VCaP (cell line): ENCODE measurements around the gene MYO15B.
A peak's percentile ranks its signal among the peaks of the same experiment; 100 is the strongest.

Experiments
- H3K27ac ChIP-seq: fragments of 450-650 bp; 2 replicates; pipeline ENCODE4 v1.5.1; 2017
- TF ChIP-seq, protein P1 (sequence below): fragments of 450-650 bp; conservative IDR thresholded peaks from 2 replicates; pipeline ENCODE4 v1.5.1; 2017; ENCODE audit warnings: mild to moderate bottlenecking, moderate library complexity

MYO15B gene

DNA sequence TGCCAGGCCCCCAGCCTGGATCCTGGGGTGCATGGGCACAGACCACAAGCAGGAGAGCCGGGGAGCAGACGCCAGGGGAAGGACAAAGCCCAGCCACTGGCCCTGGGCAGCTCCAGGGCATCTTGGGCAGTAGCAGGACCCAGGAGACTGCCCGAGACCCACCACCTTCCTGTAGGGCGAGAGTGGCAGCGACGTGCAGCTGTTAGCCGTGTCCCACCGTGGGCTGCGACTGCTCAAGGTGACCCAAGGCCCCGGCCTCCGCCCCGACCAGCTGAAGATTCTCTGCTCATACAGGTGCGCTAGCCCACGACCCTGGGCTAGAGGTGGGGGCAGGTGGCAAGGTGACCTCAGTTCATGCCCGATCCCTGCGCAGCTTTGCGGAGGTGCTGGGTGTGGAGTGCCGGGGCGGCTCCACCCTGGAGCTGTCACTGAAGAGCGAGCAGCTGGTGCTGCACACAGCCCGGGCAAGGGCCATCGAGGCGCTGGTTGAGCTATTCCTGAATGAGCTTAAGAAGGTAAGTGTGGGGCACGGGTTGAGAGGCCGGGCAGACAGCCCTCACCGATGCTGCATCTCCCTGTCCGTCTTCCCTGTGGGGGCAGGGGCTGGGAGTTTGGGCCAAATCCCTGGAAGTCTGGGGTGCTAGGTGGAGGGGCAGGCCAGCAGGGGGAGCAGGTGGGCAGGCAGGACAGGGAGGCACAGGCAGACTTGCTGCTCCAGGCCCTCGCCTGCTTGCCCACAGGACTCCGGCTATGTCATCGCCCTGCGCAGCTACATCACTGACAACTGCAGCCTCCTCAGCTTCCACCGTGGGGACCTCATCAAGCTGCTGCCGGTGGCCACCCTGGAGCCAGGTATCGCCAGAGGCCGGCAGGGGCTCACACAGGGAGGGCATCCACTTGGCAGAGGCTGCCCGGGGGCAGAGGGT, 32.2 kb downstream of the MYO15B start:
- TF ChIP-seq, protein P1, sequence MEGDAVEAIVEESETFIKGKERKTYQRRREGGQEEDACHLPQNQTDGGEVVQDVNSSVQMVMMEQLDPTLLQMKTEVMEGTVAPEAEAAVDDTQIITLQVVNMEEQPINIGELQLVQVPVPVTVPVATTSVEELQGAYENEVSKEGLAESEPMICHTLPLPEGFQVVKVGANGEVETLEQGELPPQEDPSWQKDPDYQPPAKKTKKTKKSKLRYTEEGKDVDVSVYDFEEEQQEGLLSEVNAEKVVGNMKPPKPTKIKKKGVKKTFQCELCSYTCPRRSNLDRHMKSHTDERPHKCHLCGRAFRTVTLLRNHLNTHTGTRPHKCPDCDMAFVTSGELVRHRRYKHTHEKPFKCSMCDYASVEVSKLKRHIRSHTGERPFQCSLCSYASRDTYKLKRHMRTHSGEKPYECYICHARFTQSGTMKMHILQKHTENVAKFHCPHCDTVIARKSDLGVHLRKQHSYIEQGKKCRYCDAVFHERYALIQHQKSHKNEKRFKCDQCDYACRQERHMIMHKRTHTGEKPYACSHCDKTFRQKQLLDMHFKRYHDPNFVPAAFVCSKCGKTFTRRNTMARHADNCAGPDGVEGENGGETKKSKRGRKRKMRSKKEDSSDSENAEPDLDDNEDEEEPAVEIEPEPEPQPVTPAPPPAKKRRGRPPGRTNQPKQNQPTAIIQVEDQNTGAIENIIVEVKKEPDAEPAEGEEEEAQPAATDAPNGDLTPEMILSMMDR = peak; percentile 56
- H3K27ac ChIP-seq = no peak overlapping the region

DNA sequence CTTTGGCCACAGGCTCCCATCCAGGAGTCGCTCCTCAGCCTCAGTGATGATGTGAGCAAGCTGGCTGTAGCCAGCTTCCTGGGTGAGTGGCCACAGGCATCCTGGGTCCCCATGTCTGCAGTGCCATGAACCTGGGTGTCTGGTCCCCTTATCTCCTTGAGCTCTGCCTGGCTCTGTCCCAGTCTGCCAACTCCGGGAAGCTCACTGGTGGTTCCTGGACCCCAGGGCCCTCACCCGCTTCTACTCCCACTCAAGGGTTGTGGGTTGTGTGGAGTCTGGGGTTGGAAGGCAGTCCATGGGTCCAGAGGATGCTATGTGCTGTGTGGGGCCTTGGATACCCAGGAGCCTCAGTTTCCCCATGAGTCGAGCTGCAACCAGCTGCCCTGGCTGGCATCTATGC, 33.9 kb downstream of the MYO15B start:
- H3K27ac ChIP-seq = no peak overlapping the region
- TF ChIP-seq, protein P1 = no peak

DNA sequence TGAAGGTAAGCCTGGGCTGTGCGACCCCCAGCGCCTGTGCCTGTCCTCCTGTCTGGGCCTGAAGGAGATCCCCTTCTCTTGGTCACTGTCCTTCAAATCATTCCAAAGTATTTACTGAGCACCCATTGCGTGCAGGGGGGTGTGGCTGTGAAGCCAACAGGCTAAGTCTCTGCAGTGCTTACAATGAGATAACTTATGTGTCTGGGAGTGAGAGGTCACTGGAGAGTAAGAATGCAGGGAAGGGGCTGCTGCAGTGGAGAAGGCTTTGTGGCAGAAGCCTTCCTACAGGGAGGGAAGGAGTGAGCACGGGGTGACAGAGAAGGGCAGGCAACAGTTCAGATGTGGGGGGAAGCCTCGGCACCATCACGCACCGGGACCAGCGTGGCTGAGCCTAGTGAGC, 34.5 kb downstream of the MYO15B start:
- TF ChIP-seq, protein P1 = no peak

DNA sequence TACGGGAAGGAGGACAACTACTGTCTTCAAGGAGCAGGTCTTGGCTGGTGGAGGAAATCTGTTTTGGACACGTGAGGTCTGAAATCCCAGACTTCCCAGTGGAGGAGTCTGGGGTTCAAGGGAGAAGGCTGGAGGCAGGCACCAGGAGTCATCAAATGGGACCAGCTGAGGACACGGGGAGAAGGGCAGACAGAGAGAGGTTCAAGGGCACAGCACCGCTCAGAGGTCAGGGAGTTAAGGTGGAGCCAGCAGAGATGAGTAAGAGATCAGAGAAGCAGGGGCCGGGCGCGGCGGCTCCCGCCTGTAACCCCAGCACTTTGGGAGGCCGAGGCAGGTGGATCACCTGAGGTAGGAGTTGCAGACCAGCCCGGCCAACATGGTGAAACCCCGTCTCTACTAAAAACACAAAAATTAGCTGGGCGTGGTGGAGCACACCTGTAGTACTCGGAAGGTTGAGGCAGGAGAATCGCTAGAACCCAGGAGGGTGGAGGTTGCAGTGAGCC, 35.2 kb downstream of the MYO15B start:
- TF ChIP-seq, protein P1 = no peak
- no peak overlapping the region for H3K27ac ChIP-seq

More for the DNA sequence above, 34.5 kb downstream of the MYO15B start:
- no peak overlapping the region for H3K27ac ChIP-seq

DNA sequence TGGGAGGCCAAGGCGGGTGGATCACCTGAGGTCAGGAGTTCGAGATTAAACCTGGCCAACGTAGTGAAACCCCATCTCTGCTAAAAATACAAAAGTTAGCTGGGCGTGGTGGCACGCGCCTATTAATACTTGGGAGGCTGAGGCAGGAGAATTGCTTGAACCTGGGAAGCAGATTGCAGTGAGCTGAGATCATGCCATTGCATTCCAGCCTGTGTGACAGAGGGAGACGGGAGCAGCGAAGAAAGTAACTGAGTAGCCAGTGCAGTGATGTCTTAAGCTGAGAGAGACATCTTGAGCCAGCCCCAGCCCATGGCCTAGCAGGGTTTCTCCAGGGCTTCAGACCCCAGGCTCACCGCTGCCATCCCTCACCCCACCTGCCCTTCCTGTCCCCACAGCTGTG, 35.8 kb downstream of the MYO15B start:
- TF ChIP-seq, protein P1 = no peak
- no peak overlapping the region for H3K27ac ChIP-seq

DNA sequence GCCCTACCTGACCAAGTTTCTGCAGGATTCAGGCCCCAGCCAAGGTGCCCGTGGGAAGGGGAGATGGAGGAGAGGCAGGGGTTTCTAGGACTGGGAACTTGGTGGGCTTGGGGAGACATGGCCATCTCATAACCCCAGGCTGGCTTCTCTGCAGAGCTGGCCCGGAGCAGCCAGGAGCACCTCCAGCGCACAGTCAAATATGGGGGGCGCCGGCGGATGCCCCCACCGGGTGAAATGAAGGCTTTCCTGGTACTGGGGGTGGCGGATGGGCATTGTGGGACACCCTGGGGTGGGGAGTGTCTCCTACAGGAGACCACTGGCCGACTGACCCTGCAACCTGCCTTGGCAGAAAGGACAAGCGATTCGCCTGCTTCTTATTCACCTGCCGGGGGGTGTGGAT, 36.4 kb downstream of the MYO15B start:
- TF ChIP-seq, protein P1 = no peak
- no peak overlapping the region for H3K27ac ChIP-seq

DNA sequence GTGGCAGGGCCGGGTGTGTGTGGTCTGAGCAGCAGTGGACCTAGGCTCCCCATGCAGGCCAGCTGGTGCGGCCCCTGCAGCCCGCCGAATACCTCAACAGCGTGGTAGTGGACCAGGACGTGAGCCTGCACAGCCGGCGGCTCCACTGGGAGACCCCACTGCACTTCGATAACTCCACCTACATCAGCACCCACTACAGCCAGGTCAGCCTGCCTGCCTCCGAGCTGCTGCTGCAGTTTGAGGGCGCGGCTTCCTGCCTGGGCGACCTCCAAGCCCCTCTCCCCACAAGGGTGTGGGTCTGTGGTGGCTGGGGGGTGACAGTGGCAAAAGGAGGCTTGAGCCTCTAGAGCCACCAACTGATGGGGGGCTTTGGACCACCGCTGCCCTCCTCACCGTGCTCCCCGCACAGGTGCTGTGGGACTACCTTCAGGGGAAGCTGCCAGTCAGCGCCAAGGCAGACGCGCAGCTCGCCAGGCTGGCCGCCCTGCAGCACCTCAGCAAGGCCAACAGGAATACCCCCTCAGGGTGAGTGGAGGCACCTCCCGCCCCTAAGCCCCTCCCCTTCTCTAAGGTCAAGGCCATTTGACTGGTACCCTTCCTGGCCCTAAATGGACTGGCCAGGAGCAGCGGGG, 37.2 kb downstream of the MYO15B start:
- H3K27ac ChIP-seq = no peak overlapping the region
- TF ChIP-seq, protein P1 = no peak
